ENCODE measurements around the gene RPAP3.
"Not testable (repeated sequence)": the region's sequence is repeated elsewhere in the genome, so short reads cannot be mapped to it uniquely, and the experiment has no call there.

Gene RPAP3

GRCh38 chr12:47717443-47718193 is 11.8 kb upstream of the RPAP3 start:
- peak; percentile 25 for DNase-seq

- no peak for DNase-seq
Measured at GRCh38 chr12:47717046-47717442, 11.2 kb upstream of the RPAP3 start.

GRCh38 chr12:47715877-47716548 is 10.2 kb upstream of the RPAP3 start:
- DNase-seq, result no peak

GRCh38 chr12:47715393-47715876 is 9.6 kb upstream of the RPAP3 start:
- DNase-seq, result peak; percentile 51

GRCh38 chr12:47714826-47715386 is 9.1 kb upstream of the RPAP3 start:
- no peak for DNase-seq

GRCh38 chr12:47712171-47712570 is 6.3 kb upstream of the RPAP3 start:
- DNase-seq, result no peak

GRCh38 chr12:47711448-47711847 is 5.6 kb upstream of the RPAP3 start:
- no peak for DNase-seq

- no peak for DNase-seq
Measured at GRCh38 chr12:47710278-47710677, 4.4 kb upstream of the RPAP3 start.

- DNase-seq, result no peak
Measured at GRCh38 chr12:47709671-47710070, 3.8 kb upstream of the RPAP3 start.

- no peak for DNase-seq
Measured at GRCh38 chr12:47709237-47709636, 3.4 kb upstream of the RPAP3 start.

- no peak for DNase-seq
Measured at GRCh38 chr12:47707905-47708543, 2.2 kb upstream of the RPAP3 start.

GRCh38 chr12:47707355-47707754 is 1.5 kb upstream of the RPAP3 start:
- no peak for DNase-seq

GRCh38 chr12:47705229-47705565 is 633 bp downstream of the RPAP3 start:
- DNase-seq, result no peak

GRCh38 chr12:47704719-47705118 is 1.1 kb downstream of the RPAP3 start:
- DNase-seq, result no peak

GRCh38 chr12:47700263-47700662 is 5.6 kb downstream of the RPAP3 start:
- no peak for DNase-seq

GRCh38 chr12:47698631-47699030 is 7.2 kb downstream of the RPAP3 start:
- no peak for DNase-seq

- no peak for DNase-seq
Measured at GRCh38 chr12:47698055-47698454, 7.8 kb downstream of the RPAP3 start.

GRCh38 chr12:47689215-47689614 is 16.6 kb downstream of the RPAP3 start:
- no peak for DNase-seq

- DNase-seq, result no peak
Measured at GRCh38 chr12:47687636-47688035, 18.2 kb downstream of the RPAP3 start.

- peak; percentile 27 for DNase-seq
Measured at GRCh38 chr12:47686645-47687240, 19.1 kb downstream of the RPAP3 start.

- DNase-seq, result no peak
Measured at GRCh38 chr12:47679785-47680184, 26.0 kb downstream of the RPAP3 start.

- no peak for DNase-seq
Measured at GRCh38 chr12:47672068-47672467, 33.8 kb downstream of the RPAP3 start.

GRCh38 chr12:47667935-47668334 is 37.9 kb downstream of the RPAP3 start:
- not testable (repeated sequence) for DNase-seq

All from NCI-H2227 treated with DMSO at 0.1 percent for 48 hours (cell line).